HG03558 (cell line): ENCODE data around the gene MAMLD1.

Experiments
- ATAC-seq: cut with Tn5 transposase; IDR thresholded peaks from one replicate; pipeline ENCODE4 v1.9.1; 2021; ENCODE audit warnings: moderate number of reproducible peaks; ENCODE audit not compliant: unreplicated experiment; ENCODE audit errors: extremely low read depth

MAMLD1 gene

GRCh38 chrX:150375243-150375770 lies 12.2 kb downstream of the MAMLD1 start:
- no peak for ATAC-seq

DNA sequence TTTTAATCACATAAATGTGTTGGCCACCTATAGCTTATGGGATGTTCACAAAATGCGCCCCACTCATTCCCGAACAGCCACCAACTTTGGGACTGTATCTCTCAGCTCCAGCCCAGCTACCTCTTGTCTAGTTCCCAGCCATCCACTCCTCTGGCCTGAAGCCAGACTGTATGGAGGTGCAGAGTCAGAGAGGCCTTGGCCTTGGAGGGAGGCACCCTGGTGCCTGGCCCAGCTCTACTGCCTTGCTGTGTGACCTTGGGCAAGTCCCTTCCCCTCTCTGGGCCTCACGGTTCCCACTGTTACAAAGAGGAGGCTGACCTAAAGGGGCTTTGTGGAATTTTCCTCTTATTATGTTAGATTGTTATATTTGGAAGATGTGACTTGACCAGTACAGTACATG lies 13.9 kb downstream of the MAMLD1 start:
- no peak for ATAC-seq

GRCh38 chrX:150405006-150405405 lies 41.9 kb downstream of the MAMLD1 start:
- ATAC-seq: no peak

DNA sequence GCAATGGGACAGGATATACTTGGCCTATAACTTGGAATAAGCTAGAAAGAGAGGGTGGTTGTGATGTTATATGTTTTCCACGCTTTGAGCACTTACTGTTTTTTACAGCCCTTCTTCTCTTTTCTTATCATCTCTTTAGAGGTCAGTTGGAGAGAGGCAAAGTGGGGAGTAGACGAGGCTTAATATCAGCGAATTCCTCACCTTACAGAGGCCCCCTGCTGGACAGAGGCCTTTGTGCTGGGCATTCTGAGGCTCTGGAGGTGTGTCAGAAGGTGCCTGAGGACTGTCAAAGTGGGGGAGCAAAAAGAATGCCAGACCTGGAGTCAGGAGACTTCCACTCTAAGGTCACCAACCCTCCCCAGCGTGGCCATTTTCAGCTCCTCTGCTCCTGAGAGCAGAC lies 42.5 kb downstream of the MAMLD1 start:
- ATAC-seq: no peak

DNA sequence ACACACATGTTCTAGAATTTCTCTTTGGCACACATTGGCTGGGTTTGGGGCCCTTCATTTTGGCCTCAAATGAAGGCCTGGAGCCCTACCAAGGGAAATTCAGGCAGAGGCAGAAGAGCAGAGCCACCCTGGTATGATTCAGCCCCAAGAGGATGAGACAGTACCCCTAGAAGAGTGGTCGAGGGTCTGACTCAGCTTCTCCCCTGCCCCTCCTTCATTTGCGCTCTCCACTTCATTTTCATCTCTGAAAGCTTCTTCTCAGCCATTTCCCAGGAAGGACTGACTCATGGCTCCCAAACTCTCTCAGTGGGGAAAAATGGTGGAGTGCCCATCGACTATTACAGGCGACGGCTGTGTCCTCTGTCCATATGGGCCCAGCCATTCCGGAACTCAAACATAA lies 43.5 kb downstream of the MAMLD1 start:
- ATAC-seq: no peak

GRCh38 chrX:150408007-150408406 lies 44.9 kb downstream of the MAMLD1 start:
- no peak for ATAC-seq

DNA sequence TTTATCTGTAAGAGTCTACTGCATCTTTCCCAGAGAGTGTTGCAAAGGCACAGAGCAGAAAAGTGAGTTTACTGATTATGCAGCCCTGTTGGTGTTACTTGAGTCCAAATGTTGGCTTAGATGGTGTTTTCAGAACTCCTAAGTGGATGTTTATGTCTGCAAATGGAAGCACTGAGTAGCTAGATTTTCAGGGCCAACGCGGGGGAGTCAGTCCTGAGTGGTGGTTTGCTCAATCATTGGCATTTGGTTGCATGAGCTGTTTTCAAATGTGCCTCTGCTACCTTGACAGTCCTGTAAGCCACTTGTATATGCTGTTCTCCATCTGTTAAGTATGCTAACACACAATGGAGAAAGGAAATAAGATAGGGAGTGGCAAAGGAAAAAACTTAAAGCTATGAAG lies 45.4 kb downstream of the MAMLD1 start:
- ATAC-seq: no peak

DNA sequence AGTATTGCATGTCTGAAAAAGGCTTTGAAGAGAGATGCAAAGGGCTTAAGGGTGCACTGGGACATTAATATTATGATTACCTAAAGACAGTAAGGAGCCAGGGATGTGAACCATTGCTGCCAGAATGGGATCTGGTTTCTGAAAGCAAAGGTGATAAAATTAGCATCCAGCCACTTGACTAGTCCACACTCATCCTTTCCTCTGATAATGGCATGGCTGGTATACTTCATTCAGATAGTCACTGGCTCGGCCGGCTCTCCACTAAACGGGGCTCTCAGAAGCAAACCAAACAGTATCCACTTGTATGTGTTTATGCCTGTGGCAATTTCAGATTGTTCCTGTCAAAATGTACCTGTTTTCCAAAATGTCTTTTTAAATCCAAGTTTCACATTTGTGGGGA lies 46.4 kb downstream of the MAMLD1 start:
- no peak for ATAC-seq

GRCh38 chrX:150409964-150410363 lies 46.8 kb downstream of the MAMLD1 start:
- no peak for ATAC-seq

DNA sequence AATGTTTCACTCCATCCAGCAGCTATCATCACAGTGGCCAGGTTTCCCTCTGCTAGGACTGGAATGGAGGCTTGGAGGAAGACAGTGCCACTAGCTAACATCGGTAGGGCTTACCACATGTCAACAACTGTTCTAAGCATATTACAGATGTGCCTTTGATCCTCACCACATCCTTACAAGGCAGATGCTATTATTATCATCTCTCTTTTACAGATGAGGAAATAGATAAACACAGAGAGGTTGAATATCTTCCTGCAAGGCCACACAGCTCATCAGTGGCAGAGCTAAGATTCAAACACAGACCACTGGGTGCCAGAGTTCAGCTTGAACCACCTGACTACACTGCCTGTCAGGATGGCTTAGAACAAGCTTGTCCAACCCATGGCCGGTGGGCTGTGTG lies 47.4 kb downstream of the MAMLD1 start:
- no peak for ATAC-seq

DNA sequence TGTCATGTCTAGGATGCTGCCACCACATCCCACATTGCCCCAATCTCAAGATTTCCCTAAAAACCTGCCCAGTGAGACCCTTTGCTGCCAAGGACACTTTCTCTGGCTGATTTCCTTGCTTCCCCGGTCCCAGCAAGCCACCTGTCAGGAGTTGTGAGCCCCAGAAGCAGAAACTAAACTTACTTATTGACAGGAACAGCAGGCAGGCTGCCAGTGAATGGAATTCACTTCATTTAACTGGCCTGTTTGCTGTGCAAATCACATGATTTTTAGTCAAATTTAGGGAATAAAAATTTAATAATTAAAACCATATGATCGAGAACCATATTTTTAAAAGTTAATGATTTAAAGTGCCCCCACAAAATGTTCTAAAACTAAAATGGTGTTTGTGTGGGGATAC lies 48.5 kb downstream of the MAMLD1 start:
- no peak for ATAC-seq

DNA sequence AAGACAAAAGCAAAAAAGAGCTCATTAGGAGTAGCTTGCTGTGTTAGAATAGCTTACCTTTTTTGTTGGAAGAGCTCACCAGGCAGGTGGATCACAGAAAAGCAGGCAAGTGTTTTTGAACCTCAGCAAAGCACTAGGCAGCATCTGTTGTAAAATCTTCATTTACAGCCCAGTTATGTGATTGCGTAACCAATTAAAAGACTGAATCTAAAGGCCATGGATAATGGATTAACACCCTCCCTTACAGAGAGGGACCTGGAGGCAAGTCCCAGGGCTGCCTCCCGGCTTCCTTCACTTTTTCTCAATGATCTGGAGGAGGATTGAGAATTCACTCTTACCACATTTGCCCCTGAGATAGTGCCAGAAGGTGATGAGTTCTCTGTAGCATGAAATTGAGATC lies 51.1 kb downstream of the MAMLD1 start:
- ATAC-seq: no peak

DNA sequence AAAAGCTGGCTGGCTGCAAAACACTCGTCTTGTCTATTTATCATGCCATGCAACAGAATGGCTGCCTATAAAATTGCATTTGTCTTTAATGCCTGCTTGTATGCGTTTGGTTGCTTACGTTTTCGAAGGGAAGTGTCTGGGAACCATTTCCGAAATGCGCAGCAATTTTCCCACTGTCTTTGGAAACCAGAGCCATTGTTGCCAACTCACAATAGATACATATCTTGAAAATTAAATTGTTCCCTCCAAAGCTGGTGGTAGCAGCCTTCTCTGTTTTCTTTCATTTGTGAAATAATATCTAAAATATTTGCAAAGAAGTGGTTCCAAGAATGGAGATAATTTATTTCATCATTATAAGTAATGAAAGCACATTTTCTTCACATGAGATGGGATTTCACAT lies 53.4 kb downstream of the MAMLD1 start:
- ATAC-seq: no peak

- ATAC-seq: no peak
Observed at GRCh38 chrX:150421816-150422215, 58.7 kb downstream of the MAMLD1 start.

GRCh38 chrX:150429594-150429993 lies 66.5 kb downstream of the MAMLD1 start:
- ATAC-seq: no peak

GRCh38 chrX:150436195-150436594 lies 73.1 kb downstream of the MAMLD1 start:
- ATAC-seq: no peak

- no peak for ATAC-seq
Observed at GRCh38 chrX:150438165-150438564, 75.0 kb downstream of the MAMLD1 start.

GRCh38 chrX:150446151-150446550 lies 83.0 kb downstream of the MAMLD1 start:
- no peak for ATAC-seq

- no peak for ATAC-seq
Observed at GRCh38 chrX:150446995-150447394, 83.9 kb downstream of the MAMLD1 start.

DNA sequence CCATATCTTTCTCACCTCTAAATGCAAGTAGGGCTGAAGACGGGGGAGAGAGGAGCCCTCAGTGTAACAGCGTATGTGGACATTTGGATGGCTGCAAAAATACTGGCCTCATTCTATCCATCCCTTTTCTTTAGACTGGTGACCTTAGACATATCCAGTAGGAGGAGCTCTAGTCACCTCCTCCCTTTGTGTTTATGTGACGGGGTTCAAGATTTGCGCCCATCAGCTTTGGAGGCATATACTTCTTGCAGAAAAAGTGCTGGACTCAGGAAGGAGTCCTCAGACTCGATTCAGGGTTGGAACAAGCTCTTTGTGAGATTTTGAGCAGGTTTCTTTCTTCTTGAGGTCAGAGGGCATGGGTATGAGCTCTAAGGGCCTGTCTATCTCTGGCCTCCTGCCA lies 86.2 kb downstream of the MAMLD1 start:
- ATAC-seq: no peak

DNA sequence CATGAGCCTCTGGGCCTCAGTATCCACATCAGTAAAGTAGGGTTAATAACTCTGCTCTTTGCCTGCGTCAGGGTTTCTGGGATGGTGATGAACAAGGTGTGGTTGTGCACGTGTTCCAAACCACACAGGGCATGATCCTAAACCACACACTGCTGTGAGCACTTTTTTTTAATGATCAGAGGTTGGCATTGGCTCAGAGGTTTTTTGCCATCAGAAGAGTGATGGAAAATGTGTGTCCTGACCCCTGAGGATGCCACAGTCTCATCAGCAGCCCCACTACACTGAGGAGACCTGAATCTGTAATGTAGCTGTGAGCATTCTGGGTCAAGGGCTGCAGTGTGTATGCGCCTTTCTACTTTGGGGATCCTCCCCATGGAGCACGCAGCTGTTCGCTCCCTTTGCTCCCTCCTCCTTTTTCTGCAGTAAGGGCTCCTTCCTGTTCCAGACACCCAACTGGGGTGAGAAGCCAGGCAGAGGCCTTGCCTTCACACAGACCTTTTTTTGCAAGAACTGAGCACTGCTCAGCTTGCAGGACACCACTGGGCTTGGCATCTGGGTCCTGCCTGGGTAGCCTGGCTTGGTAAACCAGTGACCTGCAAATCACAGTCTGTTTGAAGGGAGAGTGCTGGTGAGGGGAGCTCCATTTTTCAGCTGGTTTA lies 87.5 kb downstream of the MAMLD1 start:
- no peak for ATAC-seq

- ATAC-seq: no peak
Observed at GRCh38 chrX:150451953-150452352, 88.8 kb downstream of the MAMLD1 start.

- ATAC-seq: no peak
Observed at GRCh38 chrX:150454083-150454482, 91.0 kb downstream of the MAMLD1 start.
